Aorta (tissue), 5 donors: Measurements from ENCODE around the gene MEF2C. TPM values are rescaled to one million over a fixed set of nuclear protein-coding genes. Genes with fewer than 3 reads are reported as not detected.
A peak's percentile ranks its signal among the peaks of the same experiment; 100 is the strongest.

Experiments
- ATAC-seq: fragments of 200-7000 bp; cut with Tn5 transposase; one replicate; pipeline ENCODE4 v1.9.1; 2022; ENCODE audit warnings: moderate library complexity; ENCODE audit not compliant: low FRiP score
- DNase-seq, 2 donors: peaks; one replicate each; pipeline ENCODE4 v3.0.0-alpha.2; 2020
- H3K27ac ChIP-seq, 2 donors: one replicate each; pipeline ENCODE4 v1.5.1; 2013; ENCODE audit warnings: low read length in 2 of 2, mild to moderate bottlenecking in 2 of 2, moderate library complexity in 2 of 2, control low read depth in 1 of 2, inconsistent platforms in 1 of 2, low read depth in 1 of 2
- H3K27me3 ChIP-seq, 2 donors: one replicate each; pipeline ENCODE4 v1.6.1; 2013; ENCODE audit warnings: control low read depth in 1 of 2, low read length in 1 of 2, mild to moderate bottlenecking in 1 of 2, moderate library complexity in 1 of 2; ENCODE audit not compliant: insufficient read depth in 2 of 2, control insufficient read depth in 1 of 2
- H3K36me3 ChIP-seq, 2 donors: one replicate each; pipeline ENCODE4 v1.6.1; 2013; ENCODE audit warnings: control low read depth in 1 of 2, low read length in 1 of 2, mild to moderate bottlenecking in 1 of 2; ENCODE audit not compliant: insufficient read depth in 2 of 2, control insufficient read depth in 1 of 2
- H3K4me1 ChIP-seq, 2 donors: one replicate each; pipeline ENCODE4 v1.6.1; 2013; ENCODE audit warnings: low read length in 2 of 2, control low read depth in 1 of 2, mild to moderate bottlenecking in 1 of 2, moderate library complexity in 1 of 2; ENCODE audit not compliant: insufficient read depth in 2 of 2, control insufficient read depth in 1 of 2
- H3K4me3 ChIP-seq, 2 donors: one replicate each; pipeline ENCODE4 v1.5.1; 2013; ENCODE audit warnings: low read length in 2 of 2, control low read depth in 1 of 2, mild to moderate bottlenecking in 1 of 2
- H3K9me3 ChIP-seq: one replicate; pipeline ENCODE4 v1.6.1; 2013; ENCODE audit warnings: mild to moderate bottlenecking, low read length; ENCODE audit not compliant: control insufficient read depth
- WGBS, 2 donors: extraction: QIAGEN DNeasy Blood & Tissue Kit; methylation state at CpG; one replicate each; pipeline ENCODE4 v1.1.7; 2013; 5-methylcytosine and 5-hydroxymethylcytosine counted together
- intact Hi-C, 2 donors: fragments of 100-400 bp; cut with DNase I; formaldehyde crosslinking; loops; one replicate each; pipeline versions ENCODE4 v1.14.2 to v1.15.0; 2022
- polyA plus RNA-seq, 2 donors: library from polyadenylated mRNA; stranded (reverse); fragments of 200-250 nt; gene quantifications; one replicate each; pipeline ENCODE4 v1.2.3, GENCODE V29; 2013
- total RNA-seq, 2 donors: library from RNA; stranded (reverse); fragmentation: NEBNext Ultra II Directional; extraction: Animal tissue kit (Norgen Biotek cat#: 25700); gene quantifications; one replicate each; pipeline ENCODE4 v1.2.1, GENCODE V29; 2021
- donor health status: healthy with polysubstance abuse.
- donor health status: Bipolar disorder and iron deficiency.
- donor health status: DM: no; HTN: no; CAD: no.
- donor health status: DM: no; HTN: no; CAD: no.
- donor health status: DM: yes; HTN: yes; CAD: no.

Gene MEF2C
- total and polyA plus RNA-seq, 4 donors, result 22.0 to 186 (median 80.3) TPM

DNA sequence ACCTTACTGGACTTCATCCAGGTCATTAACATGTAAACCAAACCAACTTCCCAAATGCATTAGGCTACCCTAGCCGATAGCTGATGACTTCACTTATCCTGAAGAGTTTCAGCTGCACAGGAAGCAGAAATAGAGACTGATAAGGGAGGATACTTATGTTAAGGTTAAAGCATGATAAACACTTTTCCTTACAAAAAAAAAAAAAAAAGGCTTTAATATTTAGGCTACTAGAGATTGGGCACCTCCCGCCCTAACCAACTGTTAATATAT lies 1.6 kb upstream of the MEF2C start:
- Histone ChIP-seq H3K4me1 (peaks cover 0 to 1% of the 10 kb centered on the region in 2 donors), H3K27ac (peak overlapping the region; percentile 73 to 99), H3K36me3 (no peaks in the 10 kb centered on the region), H3K9me3 (no peaks in the 10 kb centered on the region), H3K4me3 (peak overlapping the region; percentile 100), H3K27me3 (no peaks in the 10 kb centered on the region)
- DNase-seq (no peak), ATAC-seq (no peak)
- 12 to 15% methylated on average over 2 of the region's 2 CpGs for WGBS, 2 donors
- intact Hi-C loops, result loop anchor here (5.0 to 10.0 kb wide), 8 partner anchors 47 to 1380 kb away; no protein-coding TSS in a partner anchor

GRCh38 chr5:88883836-88884607 lies 1.0 kb upstream of the MEF2C start:
- peak overlapping the region; percentile 100 for H3K4me3 ChIP-seq
- intact Hi-C loops, result loop anchor here (5.0 to 10.0 kb wide), 8 partner anchors 47 to 1381 kb away; no protein-coding TSS in a partner anchor
- ATAC-seq (peak; percentile 84), DNase-seq (peak; percentile 81 to 90)
- WGBS, 2 donors, result 0% methylated on average over 46 of the region's 46 CpGs
- H3K27ac ChIP-seq, result peak overlapping the region; percentile 73 to 99
- peaks cover 0 to 1% of the 10 kb centered on the region in 2 donors for H3K4me1 ChIP-seq
- no peaks in the 10 kb centered on the region for H3K9me3 ChIP-seq
- no peaks in the 10 kb centered on the region for H3K36me3 ChIP-seq
- no peaks in the 10 kb centered on the region for H3K27me3 ChIP-seq

GRCh38 chr5:88882276-88883038 lies 527 bp downstream of the MEF2C start:
- 0% methylated on average over 15 of the region's 15 CpGs for WGBS, 2 donors
- H3K27ac ChIP-seq, result peak overlapping the region; percentile 46 to 73
- no peaks in the 10 kb centered on the region for H3K4me1 ChIP-seq
- DNase-seq, result no peak
- H3K36me3 ChIP-seq, result no peaks in the 10 kb centered on the region
- peak; percentile 8 for ATAC-seq
- intact Hi-C loops, result loop anchor here (1.0 to 10.0 kb wide), 9 partner anchors 45 to 1382 kb away; no protein-coding TSS in a partner anchor
- H3K27me3 ChIP-seq, result no peaks in the 10 kb centered on the region
- H3K9me3 ChIP-seq, result no peaks in the 10 kb centered on the region
- peak overlapping the region; percentile 100 for H3K4me3 ChIP-seq

DNA sequence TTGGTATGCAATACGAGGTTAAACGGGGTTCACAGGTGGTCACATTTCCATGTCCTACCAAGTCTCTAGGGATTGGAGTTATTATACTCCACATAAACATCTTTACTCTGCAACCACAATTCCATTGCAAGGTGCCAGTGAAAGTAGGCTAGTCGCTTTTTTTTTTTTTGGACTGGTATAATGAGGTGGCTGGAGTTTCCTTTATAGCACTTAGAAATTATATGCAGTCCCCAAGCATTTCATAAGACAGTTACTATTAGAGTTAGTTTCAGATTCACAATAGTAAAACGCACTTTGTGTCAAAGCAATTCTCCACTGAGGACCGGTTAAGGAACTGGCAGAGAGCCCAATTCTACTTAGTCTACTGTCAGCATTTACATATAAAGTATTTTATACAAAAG lies 1.4 kb downstream of the MEF2C start:
- WGBS, 2 donors, result 2 to 4% methylated on average over 5 of the region's 5 CpGs
- no peak for DNase-seq
- Histone ChIP-seq H3K4me1 (no peaks in the 10 kb centered on the region), H3K36me3 (no peaks in the 10 kb centered on the region), H3K27ac (no peak overlapping the region), H3K4me3 (peak overlapping the region; percentile 100), H3K27me3 (no peaks in the 10 kb centered on the region), H3K9me3 (no peaks in the 10 kb centered on the region)
- no peak for ATAC-seq
- intact Hi-C loops, result loop anchor here (1.0 to 10.0 kb wide), 9 partner anchors 44 to 1383 kb away; no protein-coding TSS in a partner anchor

GRCh38 chr5:88880201-88880600 lies 2.8 kb downstream of the MEF2C start:
- intact Hi-C loops, result loop anchor here (5.0 to 10.0 kb wide), 8 partner anchors 43 to 1385 kb away; no protein-coding TSS in a partner anchor
- H3K4me1 ChIP-seq, result no peaks in the 10 kb centered on the region

DNA sequence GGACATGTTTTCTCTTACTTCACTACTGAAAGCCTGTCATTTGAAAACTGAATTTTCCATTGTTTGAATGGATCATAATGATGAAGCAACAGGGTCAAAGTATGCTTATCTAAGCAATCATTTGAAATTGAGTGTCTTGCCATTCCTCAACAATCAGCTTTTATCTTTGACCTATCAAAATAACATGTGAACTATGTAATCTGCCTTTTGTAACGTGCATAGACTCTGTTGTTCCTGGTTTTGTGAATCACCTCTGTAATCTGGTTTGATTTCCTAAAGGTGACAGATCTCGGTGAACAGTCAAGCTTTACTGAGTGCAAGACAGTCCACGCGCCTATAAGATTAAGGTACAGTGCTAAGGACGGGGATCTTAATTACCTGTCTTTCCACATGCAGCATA lies 3.3 kb downstream of the MEF2C start:
- Histone ChIP-seq H3K27ac (peak overlapping the region; percentile 14 to 28), H3K4me1 (no peaks in the 10 kb centered on the region), H3K9me3 (no peaks in the 10 kb centered on the region), H3K4me3 (peak overlapping the region; percentile 96 to 100), H3K36me3 (no peaks in the 10 kb centered on the region), H3K27me3 (no peaks in the 10 kb centered on the region)
- WGBS, 2 donors, result 2 to 3% methylated on average over 5 of the region's 5 CpGs
- DNase-seq (no peak), ATAC-seq (no peak)
- intact Hi-C loops, result loop anchor here (2.0 to 10.0 kb wide), 9 partner anchors 42 to 1385 kb away; no protein-coding TSS in a partner anchor

More at GRCh38 chr5:88880201-88880600, 2.8 kb downstream of the MEF2C start:
- ATAC-seq (no peak), DNase-seq (no peak)
- WGBS, 2 donors, result 2 to 5% methylated on average over 1 of the region's 1 CpG
- no peaks in the 10 kb centered on the region for H3K27me3 ChIP-seq
- H3K27ac ChIP-seq, result peak overlapping the region in 1 of 2 donors; percentile 14
- peak overlapping the region; percentile 96 to 100 for H3K4me3 ChIP-seq
- H3K9me3 ChIP-seq, result no peaks in the 10 kb centered on the region
- H3K36me3 ChIP-seq, result no peaks in the 10 kb centered on the region

DNA sequence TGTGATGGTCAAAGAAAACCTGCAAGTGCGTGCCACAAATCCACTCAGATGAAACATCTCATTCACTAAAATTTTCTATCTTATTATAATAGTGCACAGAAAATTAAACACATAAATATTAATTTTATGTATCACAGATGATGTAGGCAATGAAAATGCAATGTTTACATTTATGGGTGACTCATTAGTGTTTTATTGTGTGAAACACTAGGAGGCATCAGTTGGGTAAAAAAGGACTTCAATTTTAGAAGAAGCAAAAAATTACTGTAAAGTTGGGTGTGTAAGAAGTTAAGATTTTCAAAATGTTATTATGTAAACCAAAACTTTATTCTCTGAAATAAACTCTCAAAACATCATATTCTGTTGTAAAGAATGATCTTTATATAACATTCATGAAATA lies 4.0 kb downstream of the MEF2C start:
- intact Hi-C loops, result loop anchor here in 1 of 2 donors (2.0 kb wide), 1 partner anchor 208 kb away; no protein-coding TSS in a partner anchor
- H3K27me3 ChIP-seq, result no peaks in the 10 kb centered on the region
- ATAC-seq (no peak), DNase-seq (no peak)
- WGBS, 2 donors, result 16 to 21% methylated on average over 1 of the region's 1 CpG
- H3K4me1 ChIP-seq, result no peaks in the 10 kb centered on the region
- no peaks in the 10 kb centered on the region for H3K36me3 ChIP-seq
- H3K9me3 ChIP-seq, result no peaks in the 10 kb centered on the region
- H3K27ac ChIP-seq, result no peak overlapping the region
- peak overlapping the region in 1 of 2 donors; percentile 4 for H3K4me3 ChIP-seq

- DNase-seq (no peak), ATAC-seq (no peak)
- WGBS, 2 donors, result 1 to 3% methylated on average over 2 of the region's 2 CpGs
- H3K9me3 ChIP-seq, result no peaks in the 10 kb centered on the region
- peak overlapping the region; percentile 40 to 41 for H3K4me3 ChIP-seq
- H3K27me3 ChIP-seq, result no peaks in the 10 kb centered on the region
- H3K4me1 ChIP-seq, result peaks cover 0 to 2% of the 10 kb centered on the region in 2 donors
- intact Hi-C loops, result loop anchor here in 1 of 2 donors (2.0 kb wide), 1 partner anchor 209 kb away; no protein-coding TSS in a partner anchor
- no peaks in the 10 kb centered on the region for H3K36me3 ChIP-seq
- peak overlapping the region in 1 of 2 donors; percentile 57 for H3K27ac ChIP-seq
Observed at GRCh38 chr5:88877826-88878225, 5.2 kb downstream of the MEF2C start.
